Endodermal cell (in vitro differentiated cells): ENCODE measurements around the gene ATG10. TPM values are rescaled to one million over a fixed set of nuclear protein-coding genes. Genes with fewer than 3 reads are reported as not detected.

Experiments used
- DNase-seq: peaks from one replicate; pipeline ENCODE4 v3.0.0-alpha.2; 2017
- H3K27ac ChIP-seq: 2 replicates; pipeline ENCODE4 v1.5.1; 2013; ENCODE audit warnings: mild to moderate bottlenecking, low read depth, low read length, moderate library complexity
- H3K27me3 ChIP-seq: 2 replicates; pipeline ENCODE4 v1.6.1; 2013; ENCODE audit warnings: mild to moderate bottlenecking, low read length, moderate library complexity; ENCODE audit not compliant: insufficient read depth, control insufficient read depth, poor library complexity, severe bottlenecking
- H3K36me3 ChIP-seq: 2 replicates; pipeline ENCODE4 v1.7.0; 2013; ENCODE audit warnings: mild to moderate bottlenecking, low read length, moderate library complexity; ENCODE audit not compliant: control insufficient read depth, insufficient read depth
- H3K4me1 ChIP-seq: one replicate; pipeline ENCODE4 v1.7.0; 2013; ENCODE audit warnings: low read length; ENCODE audit not compliant: control insufficient read depth, insufficient read depth
- H3K4me3 ChIP-seq: 2 replicates; pipeline ENCODE4 v1.5.1; 2013; ENCODE audit warnings: mild to moderate bottlenecking, low read length, moderate library complexity
- H3K9ac ChIP-seq: 2 replicates; pipeline ENCODE4 v1.6.1; 2013; ENCODE audit warnings: mild to moderate bottlenecking, low read length, moderate library complexity; ENCODE audit not compliant: poor library complexity, severe bottlenecking; ENCODE audit errors: extremely low read depth
- H3K9me3 ChIP-seq: 2 replicates; pipeline ENCODE4 v1.6.1; 2013; ENCODE audit warnings: mild to moderate bottlenecking, low read length, moderate library complexity; ENCODE audit not compliant: control insufficient read depth
- H3K27ac Mint-ChIP-seq: 2 replicates; pipeline ENCODE4 v1.8.0; 2020; ENCODE audit warnings: mixed read lengths
- H3K27me3 Mint-ChIP-seq: 2 replicates; pipeline ENCODE4 v1.8.0; 2021; ENCODE audit warnings: mild to moderate bottlenecking, mixed read lengths; ENCODE audit not compliant: insufficient read depth
- H3K36me3 Mint-ChIP-seq: 2 replicates; pipeline ENCODE4 v1.8.0; 2020; ENCODE audit warnings: low read depth, mixed read lengths
- H3K4me1 Mint-ChIP-seq: 2 replicates; pipeline ENCODE4 v1.8.0; 2020; ENCODE audit warnings: mixed read lengths
- H3K4me3 Mint-ChIP-seq: 2 replicates; pipeline ENCODE4 v1.8.0; 2020; ENCODE audit warnings: mild to moderate bottlenecking, moderate library complexity, mixed read lengths
- H3K9me3 Mint-ChIP-seq: 2 replicates; pipeline ENCODE4 v1.8.0; 2020; ENCODE audit warnings: mild to moderate bottlenecking, mixed read lengths
- WGBS, 2 experiments: methylation state at CpG; one replicate each; pipeline versions ENCODE4 v1.1.5 to v1.1.7; 2013; ENCODE audit warnings: missing lambda C conversion rate in 2 of 2, mixed read lengths in 1 of 2; ENCODE audit not compliant: insufficient coverage in 1 of 2, insufficient read length in 1 of 2; 5-methylcytosine and 5-hydroxymethylcytosine counted together
- total RNA-seq, 2 donors: library from RNA; stranded (reverse); fragmentation: NEBNext Ultra II Directional in 1 of 2; extraction: Animal tissue kit (Norgen Biotek cat#: 25700) in 1 of 2; gene quantifications; 2 replicates in 1 of 2; 3 replicates in 1 of 2; pipeline ENCODE4 v1.2.1, GENCODE V29; 2021
- TF ChIP-seq, protein P1 (sequence below): fragments of 200-600 bp; sonication (generic); conservative IDR thresholded peaks from 2 replicates; pipeline ENCODE4 v1.5.0; 2021; ENCODE audit warnings: antibody characterized with exemption, mild to moderate bottlenecking

ATG10 gene
- total RNA-seq, 2 donors from 2014 or later: 17.9 to 22.6 TPM

DNA sequence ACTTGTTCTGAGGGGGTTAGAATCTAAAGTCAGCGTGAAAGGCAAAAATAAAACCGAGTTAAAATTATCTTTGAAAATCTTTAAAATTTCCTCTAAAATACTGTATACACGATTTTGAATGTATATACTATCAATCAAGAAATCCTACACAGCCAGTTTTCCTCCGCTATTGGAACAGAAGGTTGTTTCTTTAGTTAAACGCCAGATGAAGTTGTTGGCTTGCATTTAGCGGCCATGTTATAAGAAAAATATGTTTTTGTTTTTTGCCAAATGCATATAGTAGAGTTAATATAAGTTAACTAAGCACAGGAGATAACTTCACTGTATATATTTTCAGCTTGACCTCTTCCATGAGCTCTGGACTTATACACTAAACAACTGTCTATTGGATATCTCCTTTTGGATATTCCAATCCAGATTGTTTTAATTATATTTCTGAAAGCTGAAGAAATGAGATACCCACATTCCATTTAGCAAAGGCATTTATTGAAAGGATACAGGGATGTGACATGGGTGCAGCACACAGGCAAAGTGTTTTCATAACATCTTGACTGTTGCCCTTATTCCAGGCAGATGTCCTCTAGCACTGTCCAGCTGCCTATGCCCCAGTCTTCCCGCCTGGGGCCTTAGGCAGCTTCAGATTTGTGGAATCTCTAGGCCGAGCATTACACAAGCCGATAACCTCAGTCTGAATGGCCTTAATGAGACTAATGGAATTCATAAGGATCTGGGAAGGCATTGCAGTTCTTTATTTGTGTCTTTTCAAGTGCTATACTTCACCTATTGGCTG is 10.0 kb upstream of the ATG10 start:
- H3K36me3 Mint-ChIP-seq: no peaks in the 10 kb centered on the region
- H3K4me3 Mint-ChIP-seq: no peak overlapping the region
- 89 to 96% methylated on average over 3 to 9 of the region's 9 CpGs for WGBS, 2 experiments

DNA sequence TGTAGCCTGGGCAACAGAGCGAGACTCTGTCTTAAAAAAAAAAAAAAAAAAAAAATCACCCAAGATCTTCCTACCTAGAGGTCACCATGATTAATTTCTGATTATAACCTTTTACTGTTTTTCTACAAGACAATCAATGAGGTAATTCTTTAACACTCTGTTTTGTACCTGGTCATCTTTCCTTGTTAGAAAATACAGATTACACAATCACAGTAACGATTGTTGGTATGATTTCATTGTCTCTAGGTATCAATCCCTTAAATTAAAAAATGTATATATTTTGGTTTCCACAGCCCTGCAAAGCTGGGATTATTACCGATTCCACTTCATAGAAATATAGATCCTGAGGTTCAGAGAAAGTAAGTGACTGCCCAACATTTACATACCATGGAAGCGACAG is 8.3 kb upstream of the ATG10 start:
- no peak for DNase-seq
- Histone ChIP-seq H3K36me3 (no peaks in the 10 kb centered on the region), H3K4me1 (no peaks in the 10 kb centered on the region), H3K27ac (no peak overlapping the region), H3K9ac (no peak overlapping the region), H3K9me3 (no peaks in the 10 kb centered on the region), H3K27me3 (no peaks in the 10 kb centered on the region), H3K4me3 (no peak overlapping the region)
- H3K4me1 Mint-ChIP-seq: peaks cover 20% of the 10 kb centered on the region
- no peak overlapping the region for H3K27ac Mint-ChIP-seq
- no peaks in the 10 kb centered on the region for H3K36me3 Mint-ChIP-seq
- 92 to 93% methylated on average over 3 to 4 of the region's 4 CpGs for WGBS, 2 experiments
- no peaks in the 10 kb centered on the region for H3K27me3 Mint-ChIP-seq
- TF ChIP-seq, protein P1, sequence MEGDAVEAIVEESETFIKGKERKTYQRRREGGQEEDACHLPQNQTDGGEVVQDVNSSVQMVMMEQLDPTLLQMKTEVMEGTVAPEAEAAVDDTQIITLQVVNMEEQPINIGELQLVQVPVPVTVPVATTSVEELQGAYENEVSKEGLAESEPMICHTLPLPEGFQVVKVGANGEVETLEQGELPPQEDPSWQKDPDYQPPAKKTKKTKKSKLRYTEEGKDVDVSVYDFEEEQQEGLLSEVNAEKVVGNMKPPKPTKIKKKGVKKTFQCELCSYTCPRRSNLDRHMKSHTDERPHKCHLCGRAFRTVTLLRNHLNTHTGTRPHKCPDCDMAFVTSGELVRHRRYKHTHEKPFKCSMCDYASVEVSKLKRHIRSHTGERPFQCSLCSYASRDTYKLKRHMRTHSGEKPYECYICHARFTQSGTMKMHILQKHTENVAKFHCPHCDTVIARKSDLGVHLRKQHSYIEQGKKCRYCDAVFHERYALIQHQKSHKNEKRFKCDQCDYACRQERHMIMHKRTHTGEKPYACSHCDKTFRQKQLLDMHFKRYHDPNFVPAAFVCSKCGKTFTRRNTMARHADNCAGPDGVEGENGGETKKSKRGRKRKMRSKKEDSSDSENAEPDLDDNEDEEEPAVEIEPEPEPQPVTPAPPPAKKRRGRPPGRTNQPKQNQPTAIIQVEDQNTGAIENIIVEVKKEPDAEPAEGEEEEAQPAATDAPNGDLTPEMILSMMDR: no peak
- H3K4me3 Mint-ChIP-seq: no peak overlapping the region
- peaks cover 1% of the 10 kb centered on the region for H3K9me3 Mint-ChIP-seq

More for the DNA sequence above, 10.0 kb upstream of the ATG10 start:
- Mint-ChIP-seq H3K27me3 (no peaks in the 10 kb centered on the region), H3K4me1 (peaks cover 15% of the 10 kb centered on the region), H3K27ac (no peak overlapping the region), H3K9me3 (no peaks in the 10 kb centered on the region)
- no peak for DNase-seq
- Histone ChIP-seq H3K4me3 (no peak overlapping the region), H3K4me1 (no peaks in the 10 kb centered on the region), H3K9ac (no peak overlapping the region), H3K27me3 (no peaks in the 10 kb centered on the region), H3K36me3 (no peaks in the 10 kb centered on the region), H3K9me3 (no peaks in the 10 kb centered on the region), H3K27ac (no peak overlapping the region)
- TF ChIP-seq, protein P1: no peak

DNA sequence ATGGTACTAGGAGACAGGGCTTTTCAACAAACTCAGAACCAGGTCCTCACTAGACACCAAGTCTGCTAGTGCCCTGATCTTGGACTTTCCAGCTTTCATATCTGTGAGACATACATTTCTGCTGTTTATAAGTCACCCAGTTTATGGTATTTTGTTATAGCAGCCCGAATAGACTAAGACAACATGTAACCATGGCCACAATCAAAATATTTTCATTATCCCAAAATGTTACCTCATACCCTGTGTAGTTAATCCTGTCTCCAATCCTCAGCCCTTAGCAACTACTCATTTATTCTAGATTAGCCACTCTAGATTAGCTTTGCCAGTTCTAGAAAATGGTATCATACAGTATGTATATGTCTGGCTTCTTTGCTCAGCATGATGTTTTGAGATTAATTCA is 6.3 kb upstream of the ATG10 start:
- Histone ChIP-seq H3K36me3 (no peaks in the 10 kb centered on the region), H3K27ac (no peak overlapping the region), H3K27me3 (no peaks in the 10 kb centered on the region), H3K4me1 (peaks cover 3% of the 10 kb centered on the region), H3K9me3 (no peaks in the 10 kb centered on the region), H3K4me3 (no peak overlapping the region), H3K9ac (no peak overlapping the region)
- Mint-ChIP-seq H3K4me1 (peaks cover 18% of the 10 kb centered on the region), H3K27ac (no peak overlapping the region), H3K4me3 (no peak overlapping the region), H3K9me3 (peaks cover 1% of the 10 kb centered on the region), H3K36me3 (no peaks in the 10 kb centered on the region), H3K27me3 (no peaks in the 10 kb centered on the region)
- TF ChIP-seq, protein P1: no peak
- 96 to 100% methylated on average over 1 of the region's 1 CpG for WGBS, 2 experiments
- DNase-seq: no peak
